Measurements from ENCODE around the gene BMP2. TPM values are rescaled to one million over a fixed set of nuclear protein-coding genes. Genes with fewer than 3 reads are reported as not detected.

BMP2 gene
- total and polyA plus RNA-seq, 3 donors from 2014 or later: 1.7 to 3.8 (median 1.8) TPM

- H3K9me3 ChIP-seq: no peaks in the 10 kb centered on the region
- no peaks in the 10 kb centered on the region for H3K4me1 ChIP-seq
- no peaks in the 10 kb centered on the region for H3K27me3 ChIP-seq
- intact Hi-C loops (cut with DNase I; ENCODE audit: low total_unique reads): no loop called here
- 85 to 89% methylated on average over 1 of the region's 1 CpG for WGBS, 2 donors
- H3K36me3 ChIP-seq (ENCODE audit: low read depth, missing control alignments): no peaks in the 10 kb centered on the region
- no peak for TF ChIP-seq POLR2A (IDR thresholded peaks at IDR 0.05)
- TF ChIP-seq CTCF (IDR thresholded peaks at IDR 0.05): no peak
- DNase-seq: no peak
- no peak overlapping the region for H3K27ac ChIP-seq
- no peak overlapping the region for H3K4me3 ChIP-seq
These were observed 38.8 kb downstream of the BMP2 start for GRCh38 chr20:6806275-6806674.

- intact Hi-C loops (cut with DNase I; ENCODE audit: low total_unique reads): no loop called here
- H3K4me3 ChIP-seq: no peak overlapping the region
- WGBS, 2 donors: 43 to 56% methylated on average over 6 of the region's 6 CpGs
- H3K4me1 ChIP-seq: no peaks in the 10 kb centered on the region
- DNase-seq: no peak
- no peaks in the 10 kb centered on the region for H3K36me3 ChIP-seq (ENCODE audit: low read depth, missing control alignments)
- H3K9me3 ChIP-seq: no peaks in the 10 kb centered on the region
- TF ChIP-seq POLR2A (IDR thresholded peaks at IDR 0.05) (no peak), CTCF (IDR thresholded peaks at IDR 0.05) (no peak)
- H3K27ac ChIP-seq: no peak overlapping the region
- H3K27me3 ChIP-seq: no peaks in the 10 kb centered on the region
These were observed 44.0 kb downstream of the BMP2 start for GRCh38 chr20:6811262-6812035.

GRCh38 chr20:6812530-6812929 is 45.0 kb downstream of the BMP2 start:
- no peaks in the 10 kb centered on the region for H3K27me3 ChIP-seq
- no peak for TF ChIP-seq CTCF (IDR thresholded peaks at IDR 0.05)
- TF ChIP-seq POLR2A (IDR thresholded peaks at IDR 0.05): no peak
- H3K27ac ChIP-seq: no peak overlapping the region
- H3K36me3 ChIP-seq (ENCODE audit: low read depth, missing control alignments): no peaks in the 10 kb centered on the region
- H3K4me3 ChIP-seq: no peak overlapping the region
- intact Hi-C loops (cut with DNase I; ENCODE audit: low total_unique reads): no loop called here
- 66 to 73% methylated on average over 6 of the region's 6 CpGs for whole genome bisulfite sequencing, 2 donors
- no peaks in the 10 kb centered on the region for H3K4me1 ChIP-seq
- DNase-seq: no peak
- H3K9me3 ChIP-seq: no peaks in the 10 kb centered on the region

GRCh38 chr20:6814945-6815344 is 47.5 kb downstream of the BMP2 start:
- Histone ChIP-seq H3K4me3 (no peak overlapping the region), H3K9me3 (no peaks in the 10 kb centered on the region), H3K36me3 (ENCODE audit: low read depth, missing control alignments) (no peaks in the 10 kb centered on the region), H3K27ac (no peak overlapping the region), H3K27me3 (no peaks in the 10 kb centered on the region), H3K4me1 (no peaks in the 10 kb centered on the region)
- 60 to 67% methylated on average over 4 of the region's 4 CpGs for WGBS, 2 donors
- DNase-seq: no peak
- TF ChIP-seq CTCF (IDR thresholded peaks at IDR 0.05) (no peak), POLR2A (IDR thresholded peaks at IDR 0.05) (no peak)
- intact Hi-C loops (cut with DNase I; ENCODE audit: low total_unique reads): no loop called here

All from testis (tissue), 3 donors.